H1 (cell line): ENCODE data around the gene ABCG8. TPM values are rescaled to one million over a fixed set of nuclear protein-coding genes. Genes with fewer than 3 reads are reported as not detected.

ENCODE experiments used
- CTCF ChIA-PET: fragments of 300-600 bp; sonication (Branson Sonifier 250); formaldehyde crosslinking; loops from one replicate; lab custom pipeline; 2021; ENCODE audit not compliant: partially characterized antibody; lab: Charles Lee
- POLR2A ChIA-PET: fragments of 300-600 bp; sonication (Branson Sonifier 250); formaldehyde crosslinking; loops from one replicate; lab custom pipeline; 2021; ENCODE audit warnings: inconsistent platforms; ENCODE audit not compliant: partially characterized antibody; lab: Charles Lee
- DNase-seq, 2 experiments: peaks; one replicate each; pipeline versions ENCODE4 v3.0.0 to v3.0.0-alpha.2; 2010 to 2022; ENCODE audit warnings: low spot score in 2 of 2, low read depth in 1 of 2, mixed read lengths in 1 of 2
- FAIRE-seq: peaks from 2 replicates; lab custom pipeline; 2011; peaks lifted over from hg19 to GRCh38; lab: Jason Lieb, UNC
- H2AFZ ChIP-seq: 2 replicates; pipeline ENCODE4 v1.8.1; 2012; ENCODE audit warnings: low read length, inconsistent platforms
- H2AK5ac ChIP-seq: 2 replicates; pipeline ENCODE4 v1.6.1; 2013; ENCODE audit warnings: low read depth, low read length
- H2BK120ac ChIP-seq: replicated peaks from 2 replicates; pipeline ENCODE3; 2013; ENCODE audit warnings: low read depth, low read length, inconsistent platforms
- H2BK12ac ChIP-seq: 2 replicates; pipeline ENCODE4 v1.6.1; 2013; ENCODE audit warnings: low read depth, low read length
- H2BK15ac ChIP-seq: 2 replicates; pipeline ENCODE4 v1.6.1; 2013; ENCODE audit warnings: low read length
- H2BK20ac ChIP-seq: 2 replicates; pipeline ENCODE4 v1.6.1; 2013; ENCODE audit warnings: low read length
- H2BK5ac ChIP-seq: 2 replicates; pipeline ENCODE4 v1.6.1; 2013; ENCODE audit warnings: low read depth, low read length
- H3K14ac ChIP-seq: 2 replicates; pipeline ENCODE4 v1.6.1; 2013; ENCODE audit warnings: inconsistent platforms; ENCODE audit not compliant: insufficient read length
- H3K18ac ChIP-seq: 2 replicates; pipeline ENCODE4 v1.6.1; 2013; ENCODE audit warnings: low read length; ENCODE audit errors: extremely low read depth
- H3K23ac ChIP-seq: 2 replicates; pipeline ENCODE4 v1.6.1; 2013; ENCODE audit warnings: inconsistent platforms; ENCODE audit not compliant: insufficient read length
- H3K23me2 ChIP-seq: 2 replicates; pipeline ENCODE4 v1.6.1; 2013; ENCODE audit warnings: low read depth, low read length
- H3K27ac ChIP-seq: 2 replicates; pipeline ENCODE4 v1.6.1; 2011; ENCODE audit warnings: low read depth, low read length, inconsistent platforms
- H3K27me3 ChIP-seq, 4 experiments: replicated peaks in 1 of 4; 1 replicate in 1 of 4; 2 replicates in 3 of 4; pipeline versions ENCODE4 v1.6.1 to v1.8.1; 2011 to 2013; ENCODE audit warnings: low read length in 3 of 4, mild to moderate bottlenecking in 3 of 4, inconsistent platforms in 2 of 4, mixed read lengths in 2 of 4, moderate library complexity in 1 of 4; ENCODE audit not compliant: control insufficient read depth in 3 of 4, insufficient read depth in 3 of 4; ENCODE audit errors: extremely low read depth in 1 of 4
- H3K36me3 ChIP-seq, 4 experiments: 2 replicates each; pipeline versions ENCODE4 v1.6.1 to v1.8.1; 2011 to 2013; ENCODE audit warnings: mild to moderate bottlenecking in 4 of 4, low read length in 3 of 4, moderate library complexity in 2 of 4, control low read depth in 1 of 4, inconsistent platforms in 1 of 4; ENCODE audit not compliant: insufficient read depth in 4 of 4, control insufficient read depth in 2 of 4
- H3K4ac ChIP-seq: replicated peaks from 2 replicates; pipeline ENCODE3; 2013; ENCODE audit warnings: low read length, low read depth, mixed read lengths, inconsistent platforms; ENCODE audit not compliant: insufficient read length
- H3K4me1 ChIP-seq, 4 experiments: replicated peaks in 1 of 4; 1 replicate in 1 of 4; 2 replicates in 3 of 4; pipeline versions ENCODE4 v1.6.1 to v1.8.1; 2011 to 2013; ENCODE audit warnings: low read length in 3 of 4, inconsistent platforms in 2 of 4, mixed read lengths in 1 of 4; ENCODE audit not compliant: insufficient read depth in 4 of 4, control insufficient read depth in 3 of 4
- H3K4me2 ChIP-seq, 2 experiments: 2 replicates each; pipeline versions ENCODE4 v1.6.1 to v1.8.1; 2011 to 2013; ENCODE audit warnings: low read depth in 2 of 2, low read length in 2 of 2, control low read depth in 1 of 2, inconsistent platforms in 1 of 2, mild to moderate bottlenecking in 1 of 2; ENCODE audit not compliant: insufficient read depth in 1 of 2
- H3K4me3 ChIP-seq, 4 experiments: fragments of 200-600, 300-600 bp in 1 of 4; sonication (generic), shearing (Covaris generic), sonication (Bioruptor Twin) in 1 of 4; 2 replicates each; pipeline versions ENCODE4 v1.5.1 to v1.8.1; 2011 to 2016; ENCODE audit warnings: low read length in 4 of 4, low read depth in 3 of 4, control low read depth in 2 of 4, inconsistent platforms in 2 of 4, mild to moderate bottlenecking in 2 of 4, mixed read lengths in 1 of 4, moderate library complexity in 1 of 4; ENCODE audit not compliant: insufficient read depth in 2 of 4; ENCODE audit errors: extremely low read depth in 1 of 4
- H3K56ac ChIP-seq: replicated peaks from 2 replicates; pipeline ENCODE3; 2013; ENCODE audit warnings: low read depth, mild to moderate bottlenecking, mixed read lengths, low read length, inconsistent platforms; ENCODE audit not compliant: insufficient read length
- H3K79me1 ChIP-seq: 2 replicates; pipeline ENCODE4 v1.6.1; 2013; ENCODE audit warnings: low read depth, low read length, control low read depth
- H3K79me2 ChIP-seq, 2 experiments: 2 replicates each; pipeline versions ENCODE4 v1.6.1 to v1.8.1; 2012 to 2013; ENCODE audit warnings: low read length in 2 of 2, mild to moderate bottlenecking in 2 of 2, inconsistent platforms in 1 of 2; ENCODE audit not compliant: insufficient read depth in 2 of 2, control insufficient read depth in 1 of 2
- H3K9ac ChIP-seq, 4 experiments: replicated peaks in 1 of 4; 1 replicate in 1 of 4; 2 replicates in 3 of 4; pipeline versions ENCODE4 v1.6.1 to v1.8.1; 2011 to 2013; ENCODE audit warnings: low read depth in 3 of 4, low read length in 3 of 4, control low read depth in 2 of 4, mild to moderate bottlenecking in 2 of 4, moderate library complexity in 2 of 4, inconsistent platforms in 1 of 4; ENCODE audit errors: extremely low read depth in 1 of 4
- H3K9me3 ChIP-seq, 2 experiments: 2 replicates each; pipeline versions ENCODE4 v1.6.1 to v1.8.1; 2012 to 2013; ENCODE audit warnings: mild to moderate bottlenecking in 2 of 2, moderate library complexity in 2 of 2, control low read depth in 1 of 2, inconsistent platforms in 1 of 2, low read depth in 1 of 2, low read length in 1 of 2, mixed read lengths in 1 of 2; ENCODE audit not compliant: insufficient read depth in 2 of 2
- H4K20me1 ChIP-seq, 2 experiments: replicated peaks in 1 of 2; 2 replicates each; pipeline versions ENCODE3 to v1.8.1; 2011 to 2013; ENCODE audit warnings: inconsistent platforms in 2 of 2, low read length in 2 of 2, mild to moderate bottlenecking in 1 of 2; ENCODE audit not compliant: insufficient read depth in 2 of 2, control insufficient read depth in 1 of 2
- H4K5ac ChIP-seq: 2 replicates; pipeline ENCODE4 v1.6.1; 2013; ENCODE audit warnings: low read length, low read depth, mixed read lengths, inconsistent platforms; ENCODE audit not compliant: insufficient read length
- H4K8ac ChIP-seq: 2 replicates; pipeline ENCODE4 v1.8.0; 2013; ENCODE audit warnings: mild to moderate bottlenecking, moderate library complexity, low read length, inconsistent platforms; ENCODE audit not compliant: insufficient read depth; ENCODE audit errors: extremely low read depth
- H4K91ac ChIP-seq: replicated peaks from 2 replicates; pipeline ENCODE3; 2013; ENCODE audit warnings: low read length, mixed read lengths, inconsistent platforms; ENCODE audit not compliant: insufficient read length
- POLR2A ChIP-seq, 2 experiments: IDR thresholded peaks; 1 replicate in 1 of 2; 2 replicates in 1 of 2; pipeline ENCODE4 v1.6.1; 2011; ENCODE audit warnings: low read depth in 2 of 2, low read length in 2 of 2, mild to moderate bottlenecking in 2 of 2; ENCODE audit errors: control extremely low read depth in 1 of 2
- WGBS, 2 experiments: shearing (Covaris generic) in 1 of 2; methylation state at CpG; one replicate each; pipeline versions ENCODE4 v1.1.6 to v1.1.7; 2013 to 2015; ENCODE audit warnings: low lambda C conversion rate in 2 of 2, mixed read lengths in 2 of 2, inconsistent platforms in 1 of 2, low coverage in 1 of 2, missing lambda C conversion rate in 1 of 2; ENCODE audit not compliant: insufficient replicate concordance in 2 of 2, insufficient coverage in 1 of 2, insufficient read length in 1 of 2; ENCODE audit errors: extremely low coverage in 1 of 2, missing lambda C conversion rate in 1 of 2; 5-methylcytosine and 5-hydroxymethylcytosine counted together
- polyA plus RNA-seq, 7 experiments: library from polyadenylated mRNA; depleted of rRNA in 3 of 7; stranded (reverse) in 5 of 7; unstranded in 2 of 7; fragments of >200 nt in 5 of 7; fragments of 200-250 nt in 2 of 7; gene quantifications; 1 replicate in 5 of 7; 2 replicates in 1 of 7; 4 replicates in 1 of 7; pipeline versions ENCODE4 v1.2.1 to v1.2.3, GENCODE V29; 2011 to 2013; ENCODE audit warnings: missing spikeins in 2 of 7, mixed read lengths in 2 of 7
- total RNA-seq: library from RNA; stranded (reverse); fragmentation: NEBNext Ultra II Directional; extraction: Animal tissue kit (Norgen Biotek cat#: 25700); gene quantifications from 2 replicates; pipeline ENCODE4 v1.2.1, GENCODE V29; 2021

The ABCG8 gene
- total and polyA plus RNA-seq, 2 of the 8 experiments (the other 6 are each of a cell fraction or from before 2014, with no cell fraction given) = not detected

GRCh38 chr2:43824951-43825493 is 13.7 kb upstream of the ABCG8 start:
- H3K23ac ChIP-seq = no peak overlapping the region

More at GRCh38 chr2:43824951-43825493, 13.7 kb upstream of the ABCG8 start:
- no peaks in the 10 kb centered on the region for H3K9me3 ChIP-seq
- ChIA-PET CTCF (interaction anchor here (1.6 to 1.8 kb wide), 3 partner anchors 10 to 220 kb away, joined by 4 to 6 read pairs (median 5); no protein-coding TSS in a partner anchor), POLR2A (no interaction called here)
- no peak overlapping the region for H2BK5ac ChIP-seq
- FAIRE-seq (no peak), DNase-seq (peak in 1 of 2 experiments; percentile 28)
- H3K4me1 ChIP-seq = peaks cover 0 to 3% (median 1%) of the 10 kb centered on the region in 4 experiments; a peak in 2 of 7 replicates
- H3K4me3 ChIP-seq = no peak overlapping the region
- no peak overlapping the region for H2BK15ac ChIP-seq
- H4K91ac ChIP-seq = no peak overlapping the region
- no peaks in the 10 kb centered on the region for H3K27me3 ChIP-seq
- H4K20me1 ChIP-seq = no peaks in the 10 kb centered on the region
- no peak for TF ChIP-seq POLR2A (IDR thresholded peaks at IDR 0.05; ENCODE audit: control extremely low read depth in 1 of 2, low read depth in 2 of 2, low read length in 2 of 2)
- H3K36me3 ChIP-seq = no peaks in the 10 kb centered on the region
- no peak overlapping the region for H3K18ac ChIP-seq
- no peak overlapping the region for H2BK120ac ChIP-seq
- H3K4me2 ChIP-seq = no peak overlapping the region
- H2BK20ac ChIP-seq = no peak overlapping the region
- H4K8ac ChIP-seq = no peak overlapping the region
- no peak overlapping the region for H2AK5ac ChIP-seq
- H3K9ac ChIP-seq = no peak overlapping the region
- H3K4ac ChIP-seq = no peak overlapping the region
- no peak overlapping the region for H3K56ac ChIP-seq
- H3K14ac ChIP-seq = no peak overlapping the region
- H4K5ac ChIP-seq = no peak overlapping the region
- no peaks in the 10 kb centered on the region for H3K79me2 ChIP-seq
- no peak overlapping the region for H2AFZ ChIP-seq
- H2BK12ac ChIP-seq = no peak overlapping the region
- no peaks in the 10 kb centered on the region for H3K79me1 ChIP-seq
- H3K27ac ChIP-seq = no peak overlapping the region
- no peaks in the 10 kb centered on the region for H3K23me2 ChIP-seq
- WGBS, 2 experiments = 90% methylated on average over 12 of the region's 12 CpGs; no CpG with 5 or more reads in 1 of the 2 experiments
